ENCODE data around the gene KPNA4. TPM values are rescaled to one million over a fixed set of nuclear protein-coding genes. Genes with fewer than 3 reads are reported as not detected.
"Not testable (repeated sequence)": the region's sequence is repeated elsewhere in the genome, so short reads cannot be mapped to it uniquely, and the experiment has no call there.

The KPNA4 gene
- total RNA-seq, 1 donor, result 46.0 TPM

- H3K4me3 ChIP-seq (ENCODE audit: low read depth, low read length), result no peak overlapping the region
- TF ChIP-seq CTCF (IDR thresholded peaks at IDR 0.05; ENCODE audit: insufficient read depth, low read length), result no peak
- DNase-seq (ENCODE audit: low read depth), result no peak
These were observed 19.9 kb downstream of the KPNA4 start for GRCh38 chr3:160545504-160545871.

GRCh38 chr3:160544844-160545503 lies 20.4 kb downstream of the KPNA4 start:
- no peak for TF ChIP-seq CTCF (IDR thresholded peaks at IDR 0.05; ENCODE audit: insufficient read depth, low read length)
- peak; percentile 23 for DNase-seq (ENCODE audit: low read depth)
- H3K4me3 ChIP-seq (ENCODE audit: low read depth, low read length), result no peak overlapping the region

GRCh38 chr3:160540551-160540950 lies 24.8 kb downstream of the KPNA4 start:
- H3K4me3 ChIP-seq (ENCODE audit: low read depth, low read length), result no peak overlapping the region
- no peak for DNase-seq (ENCODE audit: low read depth)
- TF ChIP-seq CTCF (IDR thresholded peaks at IDR 0.05; ENCODE audit: insufficient read depth, low read length), result no peak

- no peak for TF ChIP-seq CTCF (IDR thresholded peaks at IDR 0.05; ENCODE audit: insufficient read depth, low read length)
- no peak overlapping the region for H3K4me3 ChIP-seq (ENCODE audit: low read depth, low read length)
These were observed 26.5 kb downstream of the KPNA4 start for GRCh38 chr3:160538895-160539294.

GRCh38 chr3:160537729-160538128 lies 27.6 kb downstream of the KPNA4 start:
- no peak for TF ChIP-seq CTCF (IDR thresholded peaks at IDR 0.05; ENCODE audit: insufficient read depth, low read length)
- H3K4me3 ChIP-seq (ENCODE audit: low read depth, low read length), result no peak overlapping the region
- DNase-seq (ENCODE audit: low read depth), result no peak

More at GRCh38 chr3:160538895-160539294, 26.5 kb downstream of the KPNA4 start:
- DNase-seq (ENCODE audit: low read depth), result no peak

GRCh38 chr3:160532371-160532770 lies 33.0 kb downstream of the KPNA4 start:
- TF ChIP-seq CTCF (IDR thresholded peaks at IDR 0.05; ENCODE audit: insufficient read depth, low read length), result no peak
- H3K4me3 ChIP-seq (ENCODE audit: low read depth, low read length), result no peak overlapping the region
- DNase-seq (ENCODE audit: low read depth), result no peak

- H3K4me3 ChIP-seq (ENCODE audit: low read depth, low read length), result no peak overlapping the region
- DNase-seq (ENCODE audit: low read depth), result peak; percentile 9
- TF ChIP-seq CTCF (IDR thresholded peaks at IDR 0.05; ENCODE audit: insufficient read depth, low read length), result no peak
These were observed 34.1 kb downstream of the KPNA4 start for GRCh38 chr3:160531311-160531710.

GRCh38 chr3:160516391-160516790 lies 49.0 kb downstream of the KPNA4 start:
- not testable (repeated sequence) for H3K4me3 ChIP-seq (ENCODE audit: low read depth, low read length); DNase-seq (ENCODE audit: low read depth)

Measured in fibroblast of the aortic adventitia (primary cell).